NAMALWA (cell line): ENCODE results near the gene MAS1.
"Not testable (repeated sequence)": the region's sequence is repeated elsewhere in the genome, so short reads cannot be mapped to it uniquely, and the experiment has no call there.

ENCODE experiments used
- DNase-seq: peaks from one replicate; pipeline ENCODE4 v3.0.0-alpha.2; 2015; ENCODE audit warnings: low spot score

Gene MAS1

DNA sequence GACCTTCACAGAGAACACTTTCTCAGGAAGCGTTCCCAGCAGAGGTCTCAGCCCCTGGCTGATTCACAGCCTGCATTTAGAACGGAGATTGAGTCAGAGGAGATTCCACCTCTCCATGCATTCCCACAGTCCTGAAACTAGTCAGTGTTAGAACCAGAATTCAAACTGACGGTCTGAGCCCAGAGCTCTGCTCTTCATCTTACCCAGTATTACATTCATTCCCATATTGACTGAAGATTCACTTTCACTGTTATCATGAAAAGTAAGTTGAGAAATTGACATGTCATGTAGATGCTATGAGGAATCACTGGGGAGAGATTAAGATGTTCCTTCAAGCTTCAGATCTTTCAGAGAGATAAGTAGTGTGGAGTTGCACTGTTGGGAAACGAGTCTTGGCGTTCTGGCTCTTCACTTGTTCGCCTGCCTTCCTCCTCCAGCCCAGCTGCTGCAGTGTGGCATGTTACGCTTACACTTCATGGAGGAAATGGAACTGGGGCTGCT, 28.3 kb downstream of the MAS1 start:
- DNase-seq: no peak

DNA sequence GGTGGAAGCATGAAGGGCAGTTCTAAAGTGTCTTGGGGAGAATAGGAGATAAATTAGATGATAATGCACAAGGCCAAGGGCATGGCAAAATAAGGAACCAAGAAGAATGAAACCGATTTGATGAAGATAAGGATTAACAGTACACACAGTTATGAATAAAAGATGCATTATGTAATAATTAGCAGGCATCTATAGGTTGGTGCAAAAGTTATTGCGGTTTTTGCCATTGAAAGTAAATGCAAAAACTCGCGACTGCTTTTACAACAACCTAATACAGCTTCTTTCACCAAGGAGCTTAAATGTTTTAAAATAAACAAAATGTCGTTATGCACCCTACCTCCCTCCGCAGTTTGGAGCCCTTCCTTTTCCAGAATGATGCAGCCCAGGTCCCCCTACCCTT, 29.0 kb downstream of the MAS1 start:
- no peak for DNase-seq

DNA sequence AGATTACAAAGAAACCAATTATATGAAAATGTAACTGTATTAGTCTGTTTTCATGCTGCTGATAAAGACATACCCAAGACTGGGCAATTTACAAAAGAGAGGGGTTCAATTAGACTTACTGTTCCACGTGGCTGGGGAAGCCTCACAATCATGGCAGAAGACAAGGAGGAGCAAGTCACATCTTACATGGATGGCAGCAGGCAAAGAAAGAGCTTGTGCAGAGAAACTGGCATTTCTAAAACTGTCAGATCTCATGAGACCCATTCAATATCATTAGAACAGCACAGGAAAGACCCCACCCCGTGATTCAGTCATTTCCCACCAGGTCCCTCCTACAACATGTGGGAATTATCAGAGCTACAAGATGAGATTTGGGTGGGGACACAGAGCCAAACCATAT, 33.4 kb downstream of the MAS1 start:
- DNase-seq: not testable (repeated sequence)

DNA sequence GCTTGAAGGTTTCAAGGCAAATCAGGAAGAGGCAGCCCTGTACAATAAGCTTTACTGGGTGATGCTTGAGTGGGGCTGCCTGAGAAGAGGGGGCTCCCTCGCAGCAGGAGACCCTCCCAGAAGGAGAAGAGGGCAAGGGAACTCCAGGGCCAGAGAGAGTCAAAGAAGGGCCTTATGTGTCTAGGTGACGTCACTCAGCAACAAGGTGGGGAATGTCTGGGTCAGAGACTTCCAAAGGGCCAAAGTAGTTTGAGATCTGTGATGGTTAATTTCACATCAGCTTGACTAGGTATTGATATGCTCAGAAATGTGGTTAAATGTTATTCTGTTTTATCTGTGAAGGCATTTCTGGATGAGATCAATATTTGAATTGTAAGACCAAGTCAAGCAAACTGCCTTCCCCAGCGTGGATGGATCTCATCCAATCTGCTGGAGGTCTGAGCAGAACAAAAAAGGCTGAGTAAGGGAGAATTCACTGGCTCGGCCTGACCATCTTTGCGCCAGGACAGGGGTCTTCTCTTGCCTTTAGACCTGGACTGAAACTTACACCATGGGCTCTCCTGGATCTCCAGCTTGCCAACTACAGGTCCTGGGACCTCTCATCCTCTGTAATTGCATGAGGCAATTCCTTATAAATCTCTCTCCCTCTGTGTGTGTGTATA, 35.9 kb downstream of the MAS1 start:
- DNase-seq: no peak

DNA sequence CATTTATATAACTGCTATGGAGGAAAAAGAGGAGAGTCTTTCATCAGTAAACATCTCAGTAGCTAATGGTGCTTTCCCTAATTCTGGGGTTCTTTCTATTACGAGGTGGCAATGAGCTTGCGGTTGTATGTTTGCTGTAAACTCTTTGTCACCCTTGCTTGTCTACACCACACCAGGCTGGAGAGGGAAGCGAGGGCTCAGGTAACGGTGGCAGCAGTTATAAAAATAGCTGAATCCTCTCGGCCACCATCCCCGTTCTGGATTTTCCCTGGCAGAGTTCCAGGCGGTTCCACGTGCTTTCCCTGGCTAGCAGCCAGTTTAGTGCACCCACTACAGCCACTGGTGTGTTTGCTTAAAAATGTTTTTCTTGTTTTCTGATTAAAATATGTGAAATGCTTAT, 39.0 kb downstream of the MAS1 start:
- no peak for DNase-seq

DNA sequence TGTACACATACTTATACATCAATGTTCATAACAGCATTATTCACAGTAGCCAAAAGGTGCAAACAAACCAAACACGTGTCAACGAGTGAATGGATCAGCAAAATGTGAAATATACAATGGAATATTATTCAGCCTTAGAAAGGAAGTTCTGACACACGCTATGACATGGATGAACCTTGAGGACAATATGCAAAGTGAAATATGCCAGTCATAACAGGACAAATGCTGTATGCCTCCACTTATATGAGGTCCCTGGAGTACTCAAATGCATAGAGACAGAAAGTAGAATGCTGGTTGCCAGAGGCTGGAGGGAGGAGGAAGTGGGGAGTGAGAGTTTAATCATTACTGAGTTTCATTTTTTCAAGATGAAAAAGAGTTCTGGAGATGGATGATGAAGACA, 40.3 kb downstream of the MAS1 start:
- no peak for DNase-seq

DNA sequence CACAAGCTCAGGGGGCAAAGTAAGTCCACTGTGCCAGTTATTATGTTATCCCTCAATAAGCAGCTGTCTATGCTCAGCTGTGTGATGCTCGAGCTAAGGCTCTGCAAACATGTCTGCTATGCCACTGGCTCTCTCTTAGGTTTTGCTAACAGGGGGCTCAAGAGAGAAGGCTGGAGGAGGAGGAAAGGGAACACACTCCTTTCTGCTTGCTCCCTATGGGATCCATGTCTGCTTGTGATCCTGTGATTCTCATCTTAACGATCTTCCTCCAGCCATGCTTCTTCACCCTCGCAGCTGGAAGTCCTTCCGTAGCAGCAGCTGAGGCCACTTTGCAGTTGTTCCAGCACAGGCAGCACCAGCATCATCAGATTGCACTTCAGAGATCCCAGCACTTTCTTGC, 41.1 kb downstream of the MAS1 start:
- no peak for DNase-seq

DNA sequence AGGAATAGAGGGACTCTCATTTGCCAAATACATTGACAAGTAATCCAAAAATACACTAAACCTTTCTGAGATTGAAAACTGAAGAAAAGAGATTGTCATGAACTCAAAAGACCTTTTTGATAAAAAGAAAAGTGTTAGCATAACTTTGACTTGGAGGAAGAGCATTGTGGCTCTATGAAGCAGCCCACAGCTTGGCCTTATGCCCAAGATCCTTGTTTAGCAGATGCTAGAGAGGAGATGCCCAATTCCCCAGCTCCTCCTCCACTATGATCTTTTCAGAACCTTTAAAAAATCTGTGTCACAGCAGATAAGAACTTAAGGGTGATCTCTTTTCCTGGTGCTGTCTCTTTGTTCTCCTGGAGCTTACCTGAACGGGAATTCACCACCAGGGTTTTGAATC, 42.3 kb downstream of the MAS1 start:
- no peak for DNase-seq

DNA sequence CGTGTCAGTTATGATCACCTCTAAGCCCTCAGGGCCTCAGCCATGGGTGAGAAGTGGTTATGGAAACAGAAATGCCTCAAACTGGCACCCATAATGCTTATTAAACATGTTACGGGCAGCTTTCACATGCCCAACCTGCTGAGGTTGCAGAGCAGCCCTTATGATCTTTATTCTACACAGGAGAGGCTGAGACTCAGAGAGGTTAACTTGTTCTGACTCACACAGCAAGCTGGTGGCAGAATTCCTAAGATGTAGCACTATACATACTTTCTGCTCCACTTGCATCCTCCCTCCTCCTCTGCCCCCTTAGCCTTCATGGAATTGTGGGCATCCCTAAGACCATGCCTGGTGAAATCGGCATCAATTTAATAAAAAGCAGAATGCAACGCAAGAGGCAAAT, 43.4 kb downstream of the MAS1 start:
- DNase-seq: no peak

DNA sequence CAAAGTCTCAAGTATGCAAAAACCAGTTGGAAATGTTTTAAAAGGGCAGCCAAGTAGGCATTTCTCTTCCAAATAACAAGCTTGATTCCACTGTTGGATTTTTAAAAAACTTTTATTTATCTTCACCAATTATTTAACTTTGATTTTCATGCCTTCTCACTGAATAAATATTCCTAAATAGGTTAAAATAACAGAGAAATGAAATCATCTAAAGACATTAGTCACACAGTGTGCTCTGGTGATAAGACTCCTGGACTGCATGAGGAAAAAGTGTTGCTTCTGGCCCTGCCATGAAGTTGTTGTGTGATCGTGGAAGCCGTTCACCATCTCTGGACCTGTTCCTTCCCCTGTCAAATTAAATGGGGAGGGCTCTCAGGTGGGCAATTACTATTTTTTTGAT, 44.3 kb downstream of the MAS1 start:
- no peak for DNase-seq

DNA sequence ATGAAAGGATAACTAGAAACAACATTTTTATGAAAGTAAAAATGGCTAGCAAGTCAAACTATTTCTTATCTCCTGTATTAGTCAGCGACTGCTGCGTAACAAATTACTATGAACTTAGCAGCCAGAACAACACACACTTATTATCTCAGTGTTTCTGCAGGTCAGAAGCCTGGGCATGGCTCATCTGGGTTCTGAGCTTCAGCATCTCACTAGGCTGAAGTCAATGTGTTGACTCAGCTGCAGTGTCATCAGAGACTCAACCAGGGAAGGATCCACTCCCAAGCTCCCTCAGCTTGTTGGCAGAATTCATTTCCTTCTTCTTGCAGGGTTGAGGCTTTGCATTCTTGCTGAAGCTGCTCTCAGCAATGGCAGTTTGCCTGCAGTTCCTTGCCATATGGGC, 44.8 kb downstream of the MAS1 start:
- DNase-seq: no peak

DNA sequence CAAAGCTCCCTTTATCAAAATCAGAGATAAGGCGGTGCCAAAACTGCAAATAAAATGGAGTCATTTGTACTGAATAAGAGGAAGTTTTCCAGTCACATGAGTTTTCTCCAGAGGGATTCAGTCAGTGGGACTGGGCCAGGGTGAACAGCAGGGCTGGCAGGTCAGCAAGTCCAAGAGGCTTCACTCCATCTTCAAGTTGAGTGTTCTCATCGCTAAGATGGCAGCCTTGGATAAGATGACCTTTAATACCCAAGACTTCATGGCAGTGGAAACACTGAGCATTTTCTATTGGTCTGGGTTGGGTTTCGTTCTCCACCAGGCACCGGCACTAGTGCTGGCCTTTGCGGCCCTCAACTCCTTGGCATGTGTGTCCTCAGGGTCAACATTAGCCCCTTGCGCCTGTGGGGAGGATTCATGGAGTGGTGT, 48.8 kb downstream of the MAS1 start:
- DNase-seq: no peak
